Thoracic aorta (tissue), 2 donors: Measurements from ENCODE around the gene STX8. TPM values are rescaled to one million over a fixed set of nuclear protein-coding genes. Genes with fewer than 3 reads are reported as not detected.

Experiments used
- ATAC-seq: fragments of 150-250 bp; one replicate; pipeline ENCODE4 v1.8.0; 2017; ENCODE audit warnings: low read depth; ENCODE audit not compliant: insufficient number of reproducible peaks, low FRiP score
- DNase-seq: peaks from one replicate; pipeline ENCODE4 v3.0.0-alpha.2; 2020; ENCODE audit warnings: low spot score
- H3K27ac ChIP-seq, 2 donors: fragments of 200-600 bp; sonication (generic); 1 replicate in 1 of 2; 2 replicates in 1 of 2; pipeline ENCODE4 v1.5.1; 2016; ENCODE audit warnings: mild to moderate bottlenecking in 2 of 2, moderate library complexity in 2 of 2
- H3K27me3 ChIP-seq: fragments of 200-600 bp; sonication (generic); replicated peaks from 2 replicates; pipeline ENCODE4 v1.6.0; 2016; ENCODE audit warnings: mild to moderate bottlenecking; ENCODE audit not compliant: insufficient read depth
- H3K36me3 ChIP-seq: fragments of 200-600 bp; sonication (generic); one replicate; pipeline ENCODE4 v1.5.1; 2016
- H3K4me1 ChIP-seq, 2 donors: fragments of 200-600 bp; sonication (generic); 1 replicate in 1 of 2; 2 replicates in 1 of 2; pipeline versions ENCODE4 v1.5.1 to v1.6.0; 2016; ENCODE audit warnings: low read depth in 2 of 2, mild to moderate bottlenecking in 1 of 2; ENCODE audit not compliant: control insufficient read depth in 1 of 2
- H3K4me3 ChIP-seq: fragments of 200-600 bp; sonication (generic); 2 replicates; pipeline ENCODE4 v1.5.1; 2016; ENCODE audit warnings: mild to moderate bottlenecking
- H3K9me3 ChIP-seq: fragments of 200-600 bp; sonication (generic); 2 replicates; pipeline ENCODE4 v1.5.1; 2016
- total RNA-seq, 2 donors: library from RNA; depleted of rRNA; stranded (reverse); fragments of >200 nt; gene quantifications; one replicate each; pipeline versions ENCODE4 v1.1.0 to v1.2.3, GENCODE V29; 2016
- TF ChIP-seq, protein P1 (sequence below): fragments of 200-600 bp; sonication (generic); IDR thresholded peaks from one replicate; pipeline ENCODE4 v1.5.1; 2019; ENCODE audit warnings: antibody characterized with exemption

STX8 gene
- total RNA-seq, 2 donors from 2014 or later, result 93.9 to 99.8 TPM

DNA sequence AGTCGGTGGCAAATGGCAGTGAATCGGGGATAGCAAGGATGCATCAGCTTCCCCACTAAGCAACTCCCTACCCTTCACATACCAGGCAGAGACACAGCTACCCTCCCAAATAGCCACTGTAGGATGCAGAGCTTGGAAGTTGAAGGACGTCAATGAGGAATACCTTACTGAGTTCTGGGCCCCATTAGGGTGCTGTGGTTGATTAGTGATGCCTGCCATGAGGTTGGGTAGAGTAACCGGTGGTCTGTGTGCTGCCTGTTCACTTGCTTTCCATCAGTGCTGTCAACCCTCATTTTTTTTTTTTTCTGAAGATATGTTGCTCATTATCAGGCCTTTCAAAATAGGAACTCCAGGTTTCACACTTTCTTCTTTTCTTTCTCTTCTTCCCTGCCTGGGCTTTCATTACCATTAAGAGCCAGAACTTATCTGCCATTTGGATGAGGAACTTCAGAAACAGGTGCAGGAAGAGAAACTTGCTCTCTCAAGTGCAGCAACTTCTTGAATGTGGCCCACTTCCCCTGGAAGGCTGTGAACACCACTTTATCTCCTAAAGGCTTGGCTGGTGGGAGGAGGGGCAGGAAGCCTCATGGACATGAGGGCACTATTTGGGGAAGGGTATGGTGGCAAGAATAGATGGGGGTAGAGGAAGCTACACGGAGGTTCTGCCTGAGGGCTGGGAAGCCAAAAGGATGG, 370.8 kb downstream of the STX8 start:
- H3K36me3 ChIP-seq, result peaks cover 3% of the 10 kb centered on the region
- H3K4me3 ChIP-seq, result no peak overlapping the region
- no peaks in the 10 kb centered on the region for H3K9me3 ChIP-seq
- TF ChIP-seq, protein P1, sequence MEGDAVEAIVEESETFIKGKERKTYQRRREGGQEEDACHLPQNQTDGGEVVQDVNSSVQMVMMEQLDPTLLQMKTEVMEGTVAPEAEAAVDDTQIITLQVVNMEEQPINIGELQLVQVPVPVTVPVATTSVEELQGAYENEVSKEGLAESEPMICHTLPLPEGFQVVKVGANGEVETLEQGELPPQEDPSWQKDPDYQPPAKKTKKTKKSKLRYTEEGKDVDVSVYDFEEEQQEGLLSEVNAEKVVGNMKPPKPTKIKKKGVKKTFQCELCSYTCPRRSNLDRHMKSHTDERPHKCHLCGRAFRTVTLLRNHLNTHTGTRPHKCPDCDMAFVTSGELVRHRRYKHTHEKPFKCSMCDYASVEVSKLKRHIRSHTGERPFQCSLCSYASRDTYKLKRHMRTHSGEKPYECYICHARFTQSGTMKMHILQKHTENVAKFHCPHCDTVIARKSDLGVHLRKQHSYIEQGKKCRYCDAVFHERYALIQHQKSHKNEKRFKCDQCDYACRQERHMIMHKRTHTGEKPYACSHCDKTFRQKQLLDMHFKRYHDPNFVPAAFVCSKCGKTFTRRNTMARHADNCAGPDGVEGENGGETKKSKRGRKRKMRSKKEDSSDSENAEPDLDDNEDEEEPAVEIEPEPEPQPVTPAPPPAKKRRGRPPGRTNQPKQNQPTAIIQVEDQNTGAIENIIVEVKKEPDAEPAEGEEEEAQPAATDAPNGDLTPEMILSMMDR, result no peak
- no peak overlapping the region for H3K27ac ChIP-seq
- peaks cover 12 to 27% of the 10 kb centered on the region in 2 donors for H3K4me1 ChIP-seq
- H3K27me3 ChIP-seq, result no peaks in the 10 kb centered on the region
- no peak for DNase-seq
- ATAC-seq, result no peak

DNA sequence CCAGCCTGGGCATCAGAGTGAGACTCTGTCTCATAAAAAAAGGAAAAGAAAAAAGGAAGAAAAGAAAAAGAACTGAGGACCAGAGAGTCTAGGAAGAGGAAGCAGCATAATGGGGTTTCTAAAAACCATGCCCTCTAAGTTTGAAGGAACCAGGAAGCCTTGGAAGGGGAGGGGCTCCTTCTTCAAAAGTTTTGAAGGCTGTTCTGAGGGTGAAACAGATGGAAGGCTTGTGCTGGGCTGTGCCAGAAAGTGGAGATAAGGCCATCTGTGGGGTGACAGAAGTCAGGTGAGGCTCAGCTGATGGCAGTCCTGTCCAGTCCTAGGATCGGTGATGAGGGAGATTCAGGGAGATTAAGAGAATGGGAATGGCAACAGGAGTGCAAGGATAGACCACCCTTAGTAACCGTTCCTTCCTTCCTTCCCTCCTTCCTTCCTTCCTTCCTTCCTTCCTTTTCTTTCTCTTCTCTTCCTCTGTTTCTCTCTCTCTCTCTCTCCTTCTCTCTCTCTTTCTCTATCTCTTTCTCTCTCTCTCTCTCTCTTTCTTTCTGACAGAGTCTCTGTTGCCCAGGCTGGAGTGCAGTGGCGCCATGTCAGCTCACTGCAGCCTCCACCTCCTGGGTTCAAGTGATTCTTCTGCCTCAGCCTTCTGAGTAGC, 371.7 kb downstream of the STX8 start:
- H3K27ac ChIP-seq, result no peak overlapping the region
- peaks cover 12 to 32% of the 10 kb centered on the region in 2 donors for H3K4me1 ChIP-seq
- H3K27me3 ChIP-seq, result no peaks in the 10 kb centered on the region
- no peak overlapping the region for H3K4me3 ChIP-seq
- H3K36me3 ChIP-seq, result peaks cover 3% of the 10 kb centered on the region
- TF ChIP-seq, protein P1, result no peak
- ATAC-seq (no peak), DNase-seq (no peak)
- H3K9me3 ChIP-seq, result no peaks in the 10 kb centered on the region

DNA sequence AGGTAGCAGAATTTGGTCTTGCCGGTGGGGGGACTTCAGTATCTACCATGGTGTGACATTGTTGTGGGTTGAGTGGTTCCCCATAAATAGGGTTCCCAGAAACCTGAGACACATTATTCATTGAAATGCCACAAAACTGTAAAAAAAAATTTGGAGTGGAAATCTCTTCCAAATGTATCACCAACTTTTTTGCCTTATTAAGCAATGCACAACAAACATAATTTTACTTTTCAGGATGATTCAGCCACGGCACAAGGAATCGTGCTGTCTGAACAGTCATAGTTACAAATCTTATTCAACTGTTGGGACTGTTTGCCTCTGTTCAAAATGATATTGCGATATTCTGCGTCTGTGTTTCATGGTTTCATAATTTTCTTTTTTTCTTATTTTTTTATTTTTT, 373.1 kb downstream of the STX8 start:
- ATAC-seq (no peak), DNase-seq (no peak)
- TF ChIP-seq, protein P1, result no peak
- Histone ChIP-seq H3K9me3 (no peaks in the 10 kb centered on the region), H3K27ac (no peak overlapping the region), H3K27me3 (no peaks in the 10 kb centered on the region), H3K4me3 (no peak overlapping the region), H3K36me3 (no peaks in the 10 kb centered on the region), H3K4me1 (peaks cover 12 to 32% of the 10 kb centered on the region in 2 donors)

DNA sequence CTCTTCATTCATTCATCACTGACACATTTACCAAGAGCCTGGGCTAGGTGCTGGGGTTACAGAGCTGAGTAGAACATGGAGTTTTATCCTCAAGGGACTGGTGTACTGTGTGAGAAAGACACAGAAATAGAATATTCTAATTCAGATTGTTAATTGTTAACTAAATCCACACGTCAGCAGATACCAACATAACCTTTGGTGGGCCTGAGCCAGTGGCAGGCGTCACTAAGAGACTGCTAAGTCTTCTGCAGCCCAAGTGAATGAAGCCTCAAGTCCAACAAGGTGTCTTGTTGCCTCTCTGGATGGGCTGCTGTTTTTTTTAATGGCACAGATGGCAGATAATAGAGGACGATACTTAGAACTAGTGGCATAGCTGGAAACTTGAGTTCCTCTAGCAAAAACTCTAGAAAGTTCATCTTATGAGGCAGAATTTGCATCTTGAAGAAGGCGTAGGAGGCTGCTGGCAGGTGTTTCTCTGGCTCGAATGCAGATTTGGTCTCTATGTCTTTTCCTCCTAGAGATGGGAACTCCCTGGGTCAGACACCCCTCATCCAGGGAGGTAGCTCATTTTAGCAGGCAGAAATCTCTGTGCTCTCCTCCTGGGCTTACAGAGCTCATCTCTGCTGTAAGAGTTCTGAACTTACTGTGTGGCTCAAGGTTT, 374.8 kb downstream of the STX8 start:
- Histone ChIP-seq H3K4me3 (no peak overlapping the region), H3K27ac (no peak overlapping the region), H3K27me3 (no peaks in the 10 kb centered on the region), H3K9me3 (no peaks in the 10 kb centered on the region), H3K36me3 (no peaks in the 10 kb centered on the region), H3K4me1 (peaks cover 3 to 18% of the 10 kb centered on the region in 2 donors)
- TF ChIP-seq, protein P1, result no peak
- DNase-seq (no peak), ATAC-seq (no peak)

Other genes with a start within 250 kb of the STX8 start
- not detected for gene CFAP52, start 822 bp upstream of the STX8 start, total RNA-seq
- gene USP43, start 69.7 kb upstream of the STX8 start, total RNA-seq, result under 1 TPM in 1 of 2 donors, not detected in 1; 0.21 TPM
- gene DHRS7C, start 215.8 kb upstream of the STX8 start, total RNA-seq, result not detected
- gene GSG1L2, start 246.3 kb upstream of the STX8 start, total RNA-seq, result not detected